ENCODE results near the gene FBXO11. TPM values are rescaled to one million over a fixed set of nuclear protein-coding genes. Genes with fewer than 3 reads are reported as not detected.

Gene FBXO11
- total RNA-seq, 1 donor from 2014 or later, result 71.3 TPM

- no peak for TF ChIP-seq EZH2phosphoT487 (IDR thresholded peaks at IDR 0.05)
- TF ChIP-seq EZH2 (IDR thresholded peaks at IDR 0.05), result no peak
- no peak for TF ChIP-seq CTCF (IDR thresholded peaks at IDR 0.05)
- no peak for DNase-seq (ENCODE audit: low spot score)
- no peak overlapping the region for H3K4me2 ChIP-seq
- H3K27me3 ChIP-seq, result no peaks in the 10 kb centered on the region
- H3K27ac ChIP-seq, result no peak overlapping the region
- peak overlapping the region; percentile 10 for H2AFZ ChIP-seq (replicated peaks)
- H3F3A ChIP-seq (ENCODE audit: low read depth), result no peaks in the 10 kb centered on the region
- H4K20me1 ChIP-seq (ENCODE audit: low read depth), result no peaks in the 10 kb centered on the region
- Mint-ChIP-seq H3K27ac (no peak overlapping the region), H3K36me3 (no peaks in the 10 kb centered on the region), H3K4me3 (no peak overlapping the region), H3K4me1 (peaks cover 5% of the 10 kb centered on the region), H3K9me3 (peaks cover 4% of the 10 kb centered on the region), H3K27me3 (ENCODE audit: insufficient read depth, low read depth) (peaks cover 4% of the 10 kb centered on the region)
- no peaks in the 10 kb centered on the region for H3K4me1 ChIP-seq
- H3K9me3 ChIP-seq (ENCODE audit: low read depth), result no peaks in the 10 kb centered on the region
- H3K36me3 ChIP-seq, result no peaks in the 10 kb centered on the region
- no peak overlapping the region for H3K9ac ChIP-seq
- no peak overlapping the region for H3K4me3 ChIP-seq
- no peaks in the 10 kb centered on the region for H3K79me2 ChIP-seq (ENCODE audit: low read depth)
These were observed 138.8 kb downstream of the FBXO11 start for GRCh38 chr2:47767497-47767844.

DNA sequence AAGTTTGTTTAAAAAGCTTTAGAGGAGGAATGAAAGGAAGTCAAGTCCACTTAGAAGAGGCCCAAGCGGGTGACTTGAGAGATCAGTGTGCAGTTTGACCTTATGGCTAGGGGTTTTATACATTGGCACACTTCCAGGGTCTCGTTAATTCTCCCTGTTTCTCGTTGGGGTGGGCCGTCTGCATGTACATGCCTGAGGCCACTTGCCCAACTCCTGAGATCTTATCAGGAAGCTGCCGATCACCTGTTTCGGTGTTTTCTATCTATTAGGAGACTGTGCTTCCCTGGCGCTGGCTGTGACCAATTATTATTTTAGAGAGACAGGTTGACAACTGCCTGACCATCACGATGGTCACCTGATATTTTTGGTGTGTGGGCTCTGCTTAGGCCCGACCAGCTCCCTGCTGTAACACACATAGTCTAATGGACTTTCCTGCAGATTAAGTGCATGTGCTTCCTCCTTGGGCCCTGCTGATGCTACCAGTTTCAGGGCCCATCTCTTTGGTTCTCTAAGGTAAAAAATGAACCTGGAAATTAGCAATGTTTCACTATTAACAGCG lies 154.4 kb downstream of the FBXO11 start:
- H3K27ac ChIP-seq, result no peak overlapping the region
- no peak overlapping the region for H3K9ac ChIP-seq
- H3K4me2 ChIP-seq, result no peak overlapping the region
- no peaks in the 10 kb centered on the region for H3K79me2 ChIP-seq (ENCODE audit: low read depth)
- H3K9me3 ChIP-seq (ENCODE audit: low read depth), result no peaks in the 10 kb centered on the region
- no peaks in the 10 kb centered on the region for H3K27me3 ChIP-seq
- peaks cover 25% of the 10 kb centered on the region for H3K4me1 Mint-ChIP-seq
- peaks cover 15% of the 10 kb centered on the region for H3F3A ChIP-seq (ENCODE audit: low read depth)
- no peak overlapping the region for H3K4me3 Mint-ChIP-seq
- H3K9me3 Mint-ChIP-seq, result peaks cover 9% of the 10 kb centered on the region
- peaks cover 2% of the 10 kb centered on the region for H3K27me3 Mint-ChIP-seq (ENCODE audit: insufficient read depth, low read depth)
- TF ChIP-seq CTCF (IDR thresholded peaks at IDR 0.05), result no peak
- TF ChIP-seq EZH2 (IDR thresholded peaks at IDR 0.05), result no peak
- no peak for TF ChIP-seq EZH2phosphoT487 (IDR thresholded peaks at IDR 0.05)
- H3K4me1 ChIP-seq, result peaks cover 10% of the 10 kb centered on the region
- H3K4me3 ChIP-seq, result no peak overlapping the region
- H2AFZ ChIP-seq (replicated peaks), result no peak overlapping the region
- no peak for DNase-seq (ENCODE audit: low spot score)
- H3K36me3 ChIP-seq, result no peaks in the 10 kb centered on the region
- no peaks in the 10 kb centered on the region for H3K36me3 Mint-ChIP-seq
- H4K20me1 ChIP-seq (ENCODE audit: low read depth), result no peaks in the 10 kb centered on the region
- H3K27ac Mint-ChIP-seq, result no peak overlapping the region

DNA sequence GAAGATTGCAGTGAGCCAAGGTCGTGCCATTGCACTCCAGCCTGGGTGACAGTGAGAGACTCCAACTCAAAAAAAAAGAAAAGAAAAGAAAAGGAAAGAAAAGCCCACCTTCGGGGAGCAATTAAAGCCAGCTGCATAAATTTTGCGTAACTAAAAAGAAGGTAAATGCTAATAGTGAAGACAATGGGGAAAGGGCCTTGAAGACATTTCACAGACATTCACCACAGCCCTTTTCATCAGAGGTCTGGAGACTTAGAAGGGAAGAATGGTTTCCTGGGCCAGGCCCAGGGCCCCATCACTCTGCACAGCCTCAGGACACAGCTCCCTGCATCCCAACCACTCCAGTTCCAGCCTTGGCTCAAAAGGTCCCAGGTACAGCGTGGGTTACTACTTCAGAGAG lies 158.4 kb downstream of the FBXO11 start:
- Mint-ChIP-seq H3K4me3 (no peak overlapping the region), H3K27me3 (ENCODE audit: insufficient read depth, low read depth) (peaks cover 4% of the 10 kb centered on the region), H3K9me3 (peaks cover 13% of the 10 kb centered on the region), H3K36me3 (no peaks in the 10 kb centered on the region), H3K27ac (no peak overlapping the region), H3K4me1 (peaks cover 10% of the 10 kb centered on the region)
- Histone ChIP-seq H3K4me1 (peaks cover 12% of the 10 kb centered on the region), H3F3A (ENCODE audit: low read depth) (peaks cover 8% of the 10 kb centered on the region), H3K9ac (no peak overlapping the region), H3K36me3 (no peaks in the 10 kb centered on the region), H3K4me3 (no peak overlapping the region), H2AFZ (replicated peaks) (no peak overlapping the region), H3K27ac (no peak overlapping the region), H3K9me3 (ENCODE audit: low read depth) (no peaks in the 10 kb centered on the region), H3K27me3 (no peaks in the 10 kb centered on the region), H4K20me1 (ENCODE audit: low read depth) (no peaks in the 10 kb centered on the region), H3K79me2 (ENCODE audit: low read depth) (no peaks in the 10 kb centered on the region), H3K4me2 (no peak overlapping the region)
- no peak for DNase-seq (ENCODE audit: low spot score)
- TF ChIP-seq EZH2phosphoT487 (IDR thresholded peaks at IDR 0.05) (no peak), EZH2 (IDR thresholded peaks at IDR 0.05) (no peak), CTCF (IDR thresholded peaks at IDR 0.05) (no peak)
